GM18858 (cell line): Measurements from ENCODE around the gene BCKDHB.
A peak's percentile ranks its signal among the peaks of the same experiment; 100 is the strongest.
"Not testable (repeated sequence)": the region's sequence is repeated elsewhere in the genome, so short reads cannot be mapped to it uniquely, and the experiment has no call there.

ENCODE experiments used
- ATAC-seq: cut with Tn5 transposase; IDR thresholded peaks from one replicate; pipeline ENCODE4 v1.9.1; 2021; ENCODE audit not compliant: unreplicated experiment

BCKDHB gene

DNA sequence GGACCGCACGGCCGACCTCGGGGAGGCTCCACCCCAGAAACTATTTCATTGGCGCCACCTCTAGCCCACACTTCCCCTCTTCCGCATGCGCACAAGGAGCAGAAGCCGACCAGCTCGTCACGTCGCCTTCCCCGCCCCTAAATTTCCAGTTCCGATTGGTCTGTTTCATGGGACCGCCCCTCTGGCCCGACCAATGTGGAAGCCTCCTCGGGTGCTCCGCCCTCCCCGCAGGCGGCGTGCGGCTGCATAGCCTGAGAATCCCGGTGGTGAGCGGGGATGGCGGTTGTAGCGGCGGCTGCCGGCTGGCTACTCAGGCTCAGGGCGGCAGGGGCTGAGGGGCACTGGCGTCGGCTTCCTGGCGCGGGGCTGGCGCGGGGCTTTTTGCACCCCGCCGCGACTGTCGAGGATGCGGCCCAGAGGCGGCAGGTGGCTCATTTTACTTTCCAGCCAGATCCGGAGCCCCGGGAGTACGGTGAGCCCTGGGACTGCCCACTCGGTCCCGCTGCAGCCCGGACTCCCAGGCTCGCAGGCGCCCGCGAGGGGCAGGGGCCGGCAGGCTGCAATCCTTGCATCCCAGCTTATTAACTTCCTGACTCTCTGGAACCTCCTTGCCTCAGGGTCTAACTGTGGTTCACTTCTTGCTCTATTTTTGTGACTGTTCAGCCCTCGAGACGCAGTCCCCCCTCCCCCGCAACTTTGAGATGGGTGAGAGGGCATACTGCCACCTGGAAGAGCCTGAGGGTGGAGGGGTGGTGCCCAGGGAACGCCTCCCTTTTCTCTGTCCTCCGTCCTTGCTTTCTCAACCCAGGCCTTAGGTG, at the start of gene BCKDHB:
TSS of gene BCKDHB (plus strand) at position 254 of the 818 bp plus-strand sequence. CDS start at position 277, 23 bp downstream.
- ATAC-seq = peak; percentile 95

DNA sequence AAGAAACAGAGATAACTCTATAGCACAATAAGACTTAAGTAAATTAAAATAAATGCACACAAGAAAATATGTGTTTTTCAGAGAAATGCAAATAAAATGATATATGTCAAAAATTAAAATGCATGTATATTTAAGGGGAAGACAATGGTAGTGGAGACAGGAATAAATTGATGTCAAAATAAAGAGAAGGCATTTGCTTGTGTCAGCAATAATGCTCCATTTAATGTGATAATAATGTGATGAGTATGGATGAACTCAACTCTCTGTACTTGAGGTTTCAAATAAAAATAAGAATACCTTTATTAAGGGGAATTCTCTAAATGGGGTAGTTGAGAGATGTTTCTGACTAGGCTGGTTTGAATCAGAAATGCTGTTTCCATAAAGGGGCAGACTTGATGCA, 45.7 kb upstream of the BCKDHB start:
- ATAC-seq = no peak

- ATAC-seq = not testable (repeated sequence)
These were observed 38.3 kb upstream of the BCKDHB start for GRCh38 chr6:80068146-80068545.

DNA sequence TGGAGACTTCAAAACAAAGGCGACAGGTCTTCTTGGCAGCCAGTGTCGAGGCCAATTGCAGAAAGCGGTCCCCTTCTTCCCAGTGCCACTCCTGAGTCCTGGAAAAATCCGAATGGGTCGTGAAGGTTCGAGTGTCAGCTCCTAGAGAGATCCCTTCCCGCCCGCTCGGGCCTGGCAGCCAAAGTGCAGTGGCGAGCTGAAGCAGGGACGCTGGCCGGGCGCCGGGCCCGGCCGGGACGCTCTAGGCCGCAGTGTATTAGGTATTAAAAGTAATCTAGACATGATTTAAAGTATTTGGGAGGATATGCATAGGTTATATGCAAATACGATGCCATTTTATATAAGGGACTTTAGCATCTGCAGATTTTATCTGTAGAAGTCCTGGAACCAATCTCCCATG, 36.0 kb upstream of the BCKDHB start:
- not testable (repeated sequence) for ATAC-seq

DNA sequence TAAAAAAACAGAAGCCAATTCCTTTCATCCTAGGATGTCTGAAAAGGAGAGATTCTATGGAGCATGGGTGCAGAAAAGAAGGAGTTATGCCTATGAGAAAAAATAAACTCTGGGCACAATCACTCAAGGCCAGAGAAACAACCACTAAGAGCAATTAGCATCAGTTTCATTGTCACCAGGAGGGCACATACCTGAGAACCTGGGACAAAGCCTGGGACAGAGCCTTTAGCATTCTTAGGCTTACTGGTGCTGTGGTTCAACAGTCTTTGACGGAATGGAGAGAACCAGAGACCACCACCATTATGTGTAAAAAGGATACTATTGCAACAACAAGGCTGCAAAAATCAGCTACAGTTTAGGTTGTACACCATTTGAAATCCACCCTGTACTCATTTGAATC, 29.4 kb upstream of the BCKDHB start:
- ATAC-seq = no peak

GRCh38 chr6:80088637-80089036, 17.8 kb upstream of the BCKDHB start:
- ATAC-seq = no peak

GRCh38 chr6:80091506-80091905, 15.0 kb upstream of the BCKDHB start:
- ATAC-seq = no peak

DNA sequence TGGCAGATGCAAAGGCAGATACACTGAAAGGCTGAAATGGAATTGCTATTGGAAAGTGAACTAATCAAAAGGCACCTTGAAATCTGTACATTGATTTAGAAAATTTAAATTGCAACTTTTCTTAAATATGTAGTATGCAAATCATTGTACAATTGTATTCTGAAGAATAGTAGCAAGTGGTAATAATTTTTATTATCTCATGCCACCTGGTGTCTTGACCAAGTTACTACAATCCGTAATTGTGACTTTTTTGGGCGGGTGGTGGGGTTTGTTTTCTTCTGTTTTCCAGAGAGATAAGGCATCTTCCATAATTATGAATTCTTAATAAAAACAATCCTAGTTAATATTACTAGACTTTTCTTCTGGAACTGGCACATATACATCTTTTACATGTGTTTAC, 12.5 kb upstream of the BCKDHB start:
- ATAC-seq = no peak

GRCh38 chr6:80095600-80095999, 10.9 kb upstream of the BCKDHB start:
- ATAC-seq = no peak

DNA sequence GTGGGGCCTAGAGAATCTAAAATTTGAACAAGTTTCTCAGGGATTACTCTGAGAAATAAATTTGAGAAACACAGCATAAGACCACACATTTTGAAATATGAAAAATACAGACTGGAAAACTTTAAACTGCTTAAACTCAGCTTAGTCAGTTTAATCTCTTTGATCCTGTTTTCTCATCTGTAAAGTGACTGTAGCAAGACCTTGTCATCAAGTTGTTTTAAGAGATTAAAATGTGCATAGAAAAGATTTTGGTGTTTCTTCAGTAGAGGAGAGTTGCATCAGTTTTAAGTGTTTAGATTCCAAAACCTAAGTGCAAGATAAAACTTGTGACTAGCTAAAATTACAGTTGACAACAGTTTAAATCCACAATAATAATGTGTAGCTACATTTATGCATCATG, 8.1 kb upstream of the BCKDHB start:
- ATAC-seq = no peak

GRCh38 chr6:80104520-80104919, 2.0 kb upstream of the BCKDHB start:
- no peak for ATAC-seq

GRCh38 chr6:80105972-80106417, 476 bp upstream of the BCKDHB start:
- ATAC-seq = peak; percentile 19

- not testable (repeated sequence) for ATAC-seq
These were observed 16.1 kb downstream of the BCKDHB start for GRCh38 chr6:80122576-80122975.

DNA sequence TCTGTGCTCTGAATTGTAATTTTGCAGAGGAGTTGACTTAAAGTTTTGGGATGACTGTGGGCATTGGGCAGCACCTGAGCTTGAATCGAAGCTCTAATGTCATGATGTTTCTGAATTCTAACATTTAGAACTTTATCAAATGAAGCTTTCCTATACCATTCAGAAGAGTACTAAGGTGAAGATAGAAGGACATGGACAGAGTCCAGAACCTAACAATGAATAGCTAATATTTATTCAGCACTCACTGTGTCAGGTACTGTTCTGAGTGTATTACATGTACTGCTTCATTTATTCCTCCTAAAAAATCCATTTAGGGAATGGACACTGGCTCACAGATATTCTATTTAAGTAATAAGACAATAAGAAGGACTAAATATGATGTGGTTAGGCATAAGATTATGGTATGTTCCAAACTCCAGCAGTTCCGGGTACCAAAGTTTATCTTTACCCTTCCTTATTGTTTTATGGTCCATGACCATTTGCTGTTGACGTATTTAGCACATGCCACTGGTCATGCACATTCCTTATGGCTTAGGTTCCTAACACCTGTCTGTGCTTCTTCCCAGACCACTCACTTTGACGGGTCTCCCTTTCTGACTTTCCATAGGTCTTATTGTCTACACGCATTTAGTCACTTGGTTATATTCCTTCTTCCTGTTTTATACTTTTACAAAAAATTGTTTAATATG, 20.3 kb downstream of the BCKDHB start:
- no peak for ATAC-seq

DNA sequence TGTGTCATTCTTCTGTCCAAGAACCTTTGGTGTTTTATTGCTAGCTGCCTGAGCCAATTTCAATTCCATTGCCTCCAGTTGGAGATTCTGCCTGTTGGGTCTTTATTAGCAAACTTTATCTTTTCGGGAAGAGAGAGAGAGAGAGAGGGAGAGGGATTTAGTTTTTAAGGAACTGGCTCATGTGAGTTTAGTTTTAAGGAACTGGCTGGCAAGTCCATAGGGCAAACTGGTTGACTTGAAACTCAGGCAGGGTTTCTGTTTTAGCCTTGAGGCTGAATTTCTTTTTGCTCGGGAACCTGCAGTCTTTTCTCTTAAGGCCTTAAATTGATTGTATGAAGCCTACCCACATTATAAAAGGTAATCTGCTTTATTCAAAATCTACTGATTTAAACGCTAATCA, 23.0 kb downstream of the BCKDHB start:
- no peak for ATAC-seq

- no peak for ATAC-seq
These were observed 26.5 kb downstream of the BCKDHB start for GRCh38 chr6:80133020-80133419.

DNA sequence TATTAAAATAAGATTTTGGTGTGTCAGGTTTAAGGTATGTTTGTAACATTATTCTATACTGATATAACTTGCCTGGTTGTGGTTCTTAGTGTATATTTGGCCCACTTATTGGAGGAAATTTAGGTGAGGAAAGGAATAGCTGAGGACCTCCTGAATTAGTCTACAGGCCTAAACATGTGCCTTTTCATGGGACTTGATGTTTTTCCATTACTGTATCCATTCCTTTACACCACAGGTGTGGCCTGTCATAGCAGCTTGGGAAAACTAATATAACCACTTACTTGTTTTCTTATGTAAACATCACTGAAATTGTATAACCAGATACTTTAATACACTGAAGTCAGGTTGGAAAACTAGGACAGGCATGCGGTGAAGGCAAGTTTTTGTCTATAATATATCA, 27.6 kb downstream of the BCKDHB start:
- no peak for ATAC-seq

DNA sequence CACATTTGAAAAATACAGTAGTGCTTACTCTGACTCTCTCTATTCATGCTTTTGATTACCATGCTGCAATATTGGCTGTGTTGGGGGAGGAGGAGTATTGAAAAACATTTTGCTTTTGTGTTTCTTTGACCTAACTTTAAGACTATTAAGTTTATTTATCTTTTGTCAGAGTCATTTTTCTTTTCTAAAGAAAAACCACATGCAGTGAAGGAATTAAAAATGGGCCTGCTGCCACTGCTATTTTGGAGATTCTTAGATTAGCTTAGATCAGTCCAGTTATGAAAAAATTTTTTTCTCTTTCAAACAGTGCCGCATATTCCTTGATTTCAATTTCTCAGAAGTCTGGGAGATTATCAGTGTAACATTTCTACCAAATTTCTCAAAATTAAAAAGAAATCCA, 36.1 kb downstream of the BCKDHB start:
- ATAC-seq = no peak

- ATAC-seq = no peak
These were observed 37.0 kb downstream of the BCKDHB start for GRCh38 chr6:80143419-80143937.

- ATAC-seq = no peak
These were observed 38.4 kb downstream of the BCKDHB start for GRCh38 chr6:80144753-80145315.

DNA sequence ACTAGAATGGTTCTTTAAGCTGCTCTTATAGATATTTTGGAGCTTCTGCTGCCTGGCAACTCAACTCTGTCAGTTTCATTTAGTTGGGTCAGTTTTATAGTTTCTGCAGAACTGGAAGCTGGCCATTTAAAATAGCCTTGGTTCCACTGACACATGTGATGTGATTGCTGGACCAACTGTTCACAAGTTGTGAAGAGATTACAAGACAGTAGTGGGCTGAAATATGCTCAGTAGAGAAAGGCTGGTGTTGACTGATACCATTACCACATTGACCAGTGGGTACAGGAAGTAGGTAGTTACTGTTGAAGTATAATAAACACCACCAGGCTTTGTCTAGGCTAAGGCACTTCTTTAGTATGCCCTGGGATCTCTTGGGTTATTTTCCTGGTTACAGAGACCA, 39.0 kb downstream of the BCKDHB start:
- ATAC-seq = peak; percentile 64

GRCh38 chr6:80145921-80146320, 39.5 kb downstream of the BCKDHB start:
- no peak for ATAC-seq
